OCI-LY1 (cell line): ENCODE data around the gene TIE1.

ENCODE experiments used
- H2AFZ ChIP-seq: fragments of 200-600 bp; sonication (generic), shearing (Covaris generic); 2 replicates; pipeline ENCODE4 v1.6.0; 2014; ENCODE audit warnings: antibody characterized with exemption, mild to moderate bottlenecking, low read length
- H3F3A ChIP-seq: fragments of 200-600 bp; sonication (generic), shearing (Covaris generic); 2 replicates; pipeline ENCODE4 v1.6.0; 2014; ENCODE audit warnings: mild to moderate bottlenecking, antibody characterized with exemption, low read length, moderate library complexity; ENCODE audit not compliant: insufficient read depth
- H3K27ac ChIP-seq: fragments of 200-600 bp; sonication (generic); 2 replicates; pipeline ENCODE4 v1.5.1; 2014; ENCODE audit warnings: low read length, mixed run types, mild to moderate bottlenecking, low read depth; ENCODE audit not compliant: poor library complexity, severe bottlenecking
- H3K27me3 ChIP-seq: fragments of 200-600 bp; sonication (generic); 2 replicates; pipeline ENCODE4 v1.6.0; 2014; ENCODE audit warnings: antibody characterized with exemption, mild to moderate bottlenecking, low read length, moderate library complexity; ENCODE audit not compliant: insufficient read depth
- H3K36me3 ChIP-seq: fragments of 200-600 bp; sonication (generic); 2 replicates; pipeline ENCODE4 v1.6.1; 2014; ENCODE audit warnings: mild to moderate bottlenecking, antibody characterized with exemption, low read length, moderate library complexity, mixed read lengths; ENCODE audit not compliant: insufficient read depth
- H3K4me1 ChIP-seq: fragments of 200-600 bp; sonication (generic); 2 replicates; pipeline ENCODE4 v1.5.1; 2014; ENCODE audit warnings: mild to moderate bottlenecking, low read length, moderate library complexity; ENCODE audit not compliant: insufficient read depth, severe bottlenecking
- H3K4me2 ChIP-seq: fragments of 200-600 bp; sonication (generic), shearing (Covaris generic); 2 replicates; pipeline ENCODE4 v1.6.1; 2014; ENCODE audit warnings: low read length
- H3K4me3 ChIP-seq: fragments of 200-600 bp; sonication (generic); 2 replicates; pipeline ENCODE4 v1.5.1; 2014; ENCODE audit warnings: low read length, low read depth, mild to moderate bottlenecking, mixed read lengths; ENCODE audit not compliant: poor library complexity, severe bottlenecking
- H3K79me2 ChIP-seq: fragments of 200-600 bp; shearing (Covaris generic); 2 replicates; pipeline ENCODE4 v1.6.1; 2016; ENCODE audit warnings: mixed run types, low read length, mixed read lengths; ENCODE audit not compliant: insufficient read depth
- H3K9ac ChIP-seq: fragments of 200-600 bp; sonication (generic), shearing (Covaris generic); 2 replicates; pipeline ENCODE4 v1.6.1; 2014; ENCODE audit warnings: mild to moderate bottlenecking, low read length, mixed read lengths
- H3K9me2 ChIP-seq: fragments of 200-600 bp; sonication (generic), shearing (Covaris generic); 2 replicates; pipeline ENCODE4 v1.6.1; 2014; ENCODE audit warnings: low read depth, mild to moderate bottlenecking, low read length, mixed read lengths
- H3K9me3 ChIP-seq: fragments of 200-600 bp; shearing (Covaris generic); 2 replicates; pipeline ENCODE4 v1.6.1; 2014; ENCODE audit warnings: low read length, mixed read lengths
- H4K20me1 ChIP-seq: fragments of 200-600 bp; sonication (generic), shearing (Covaris generic); 2 replicates; pipeline ENCODE4 v1.6.0; 2016; ENCODE audit warnings: mild to moderate bottlenecking, low read length; ENCODE audit not compliant: insufficient read depth
- EZH2 ChIP-seq: fragments of 200-600 bp; sonication (generic), shearing (Covaris generic); IDR thresholded peaks from 2 replicates; pipeline ENCODE4 v1.8.0; 2017; ENCODE audit warnings: borderline replicate concordance, mixed run types, mild to moderate bottlenecking, antibody characterized with exemption, low read length, moderate library complexity, mixed read lengths
- TF ChIP-seq, protein P1 (sequence below): fragments of 200-600 bp; sonication (generic), shearing (Covaris generic); IDR thresholded peaks from 2 replicates; pipeline ENCODE4 v1.5.1; 2017; ENCODE audit warnings: mild to moderate bottlenecking, antibody characterized with exemption, low read length, moderate library complexity, mixed read lengths

Gene TIE1

DNA sequence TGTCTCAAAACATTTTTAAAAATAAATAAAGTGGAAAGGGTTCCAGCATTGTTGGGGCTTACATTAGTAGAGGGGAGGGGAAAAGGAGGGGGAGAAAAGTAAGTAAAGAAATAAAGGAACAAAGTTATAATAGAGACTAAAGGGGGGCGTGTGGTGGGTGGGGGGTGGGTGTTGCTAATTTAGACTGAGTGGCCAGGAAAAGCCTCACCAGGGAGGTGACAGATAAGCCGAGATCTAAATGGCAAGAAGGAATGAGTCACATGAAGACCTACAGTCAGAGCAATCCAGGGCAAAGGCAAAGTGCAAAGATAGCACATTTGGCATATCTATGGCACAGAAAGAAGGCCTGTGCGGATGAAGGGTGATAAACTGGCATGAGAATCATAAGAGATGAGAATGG lies 44.3 kb downstream of the TIE1 start:
- Histone ChIP-seq H2AFZ (no peak overlapping the region), H3K4me2 (no peak overlapping the region), H3K9me3 (no peaks in the 10 kb centered on the region), H3K9me2 (no peaks in the 10 kb centered on the region), H4K20me1 (no peaks in the 10 kb centered on the region), H3K4me1 (peaks cover 19% of the 10 kb centered on the region), H3K9ac (no peak overlapping the region), H3K79me2 (no peaks in the 10 kb centered on the region), H3K27me3 (no peaks in the 10 kb centered on the region), H3K27ac (no peak overlapping the region), H3F3A (no peaks in the 10 kb centered on the region), H3K36me3 (no peaks in the 10 kb centered on the region), H3K4me3 (no peak overlapping the region)
- no peak for TF ChIP-seq EZH2
- TF ChIP-seq, protein P1, sequence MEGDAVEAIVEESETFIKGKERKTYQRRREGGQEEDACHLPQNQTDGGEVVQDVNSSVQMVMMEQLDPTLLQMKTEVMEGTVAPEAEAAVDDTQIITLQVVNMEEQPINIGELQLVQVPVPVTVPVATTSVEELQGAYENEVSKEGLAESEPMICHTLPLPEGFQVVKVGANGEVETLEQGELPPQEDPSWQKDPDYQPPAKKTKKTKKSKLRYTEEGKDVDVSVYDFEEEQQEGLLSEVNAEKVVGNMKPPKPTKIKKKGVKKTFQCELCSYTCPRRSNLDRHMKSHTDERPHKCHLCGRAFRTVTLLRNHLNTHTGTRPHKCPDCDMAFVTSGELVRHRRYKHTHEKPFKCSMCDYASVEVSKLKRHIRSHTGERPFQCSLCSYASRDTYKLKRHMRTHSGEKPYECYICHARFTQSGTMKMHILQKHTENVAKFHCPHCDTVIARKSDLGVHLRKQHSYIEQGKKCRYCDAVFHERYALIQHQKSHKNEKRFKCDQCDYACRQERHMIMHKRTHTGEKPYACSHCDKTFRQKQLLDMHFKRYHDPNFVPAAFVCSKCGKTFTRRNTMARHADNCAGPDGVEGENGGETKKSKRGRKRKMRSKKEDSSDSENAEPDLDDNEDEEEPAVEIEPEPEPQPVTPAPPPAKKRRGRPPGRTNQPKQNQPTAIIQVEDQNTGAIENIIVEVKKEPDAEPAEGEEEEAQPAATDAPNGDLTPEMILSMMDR: no peak

GRCh38 chr1:43346636-43347035 lies 45.9 kb downstream of the TIE1 start:
- H2AFZ ChIP-seq: no peak overlapping the region
- no peaks in the 10 kb centered on the region for H3K79me2 ChIP-seq

GRCh38 chr1:43348343-43348808 lies 47.6 kb downstream of the TIE1 start:
- Histone ChIP-seq H4K20me1 (no peaks in the 10 kb centered on the region), H3K4me1 (peaks cover 20% of the 10 kb centered on the region), H3F3A (no peaks in the 10 kb centered on the region), H3K4me3 (peak overlapping the region; percentile 76), H3K79me2 (no peaks in the 10 kb centered on the region), H3K9ac (peak overlapping the region; percentile 68), H3K36me3 (no peaks in the 10 kb centered on the region), H3K9me3 (no peaks in the 10 kb centered on the region), H3K9me2 (no peaks in the 10 kb centered on the region), H3K4me2 (peak overlapping the region; percentile 98), H2AFZ (0 out of 2 replicates have a peak overlapping the region, but pooled peaks have one; percentile 0), H3K27me3 (no peaks in the 10 kb centered on the region), H3K27ac (no peak overlapping the region)
- TF ChIP-seq, protein P1: no peak
- TF ChIP-seq EZH2: no peak

More at GRCh38 chr1:43346636-43347035, 45.9 kb downstream of the TIE1 start:
- Histone ChIP-seq H4K20me1 (no peaks in the 10 kb centered on the region), H3K36me3 (no peaks in the 10 kb centered on the region), H3K9ac (no peak overlapping the region), H3K27ac (no peak overlapping the region), H3K9me2 (no peaks in the 10 kb centered on the region), H3K9me3 (no peaks in the 10 kb centered on the region), H3K4me3 (no peak overlapping the region), H3K27me3 (no peaks in the 10 kb centered on the region), H3K4me2 (no peak overlapping the region), H3K4me1 (peaks cover 20% of the 10 kb centered on the region), H3F3A (no peaks in the 10 kb centered on the region)
- no peak for TF ChIP-seq EZH2
- TF ChIP-seq, protein P1: no peak
